Panc1 (cell line): Measurements from ENCODE around the gene ELFN1.
A peak's percentile ranks its signal among the peaks of the same experiment; 100 is the strongest.

Experiments used
- POLR2AphosphoS5 ChIP-seq: IDR thresholded peaks from 2 replicates; pipeline ENCODE4 v1.6.1; 2012; ENCODE audit warnings: mild to moderate bottlenecking, low read depth, low read length, moderate library complexity
- TF ChIP-seq, protein P1 (sequence below): fragments of 450-650 bp; IDR thresholded peaks from 2 replicates; pipeline ENCODE4 v1.5.1; 2017; ENCODE audit warnings: mild to moderate bottlenecking
- TF ChIP-seq, protein P2 (sequence below), 2 experiments: IDR thresholded peaks; 2 replicates each; pipeline ENCODE4 v1.6.1; 2011 to 2012; ENCODE audit warnings: low read depth in 2 of 2, control low read depth in 1 of 2, low read length in 1 of 2, mild to moderate bottlenecking in 1 of 2, moderate library complexity in 1 of 2; ENCODE audit not compliant: insufficient read depth in 1 of 2

DNA sequence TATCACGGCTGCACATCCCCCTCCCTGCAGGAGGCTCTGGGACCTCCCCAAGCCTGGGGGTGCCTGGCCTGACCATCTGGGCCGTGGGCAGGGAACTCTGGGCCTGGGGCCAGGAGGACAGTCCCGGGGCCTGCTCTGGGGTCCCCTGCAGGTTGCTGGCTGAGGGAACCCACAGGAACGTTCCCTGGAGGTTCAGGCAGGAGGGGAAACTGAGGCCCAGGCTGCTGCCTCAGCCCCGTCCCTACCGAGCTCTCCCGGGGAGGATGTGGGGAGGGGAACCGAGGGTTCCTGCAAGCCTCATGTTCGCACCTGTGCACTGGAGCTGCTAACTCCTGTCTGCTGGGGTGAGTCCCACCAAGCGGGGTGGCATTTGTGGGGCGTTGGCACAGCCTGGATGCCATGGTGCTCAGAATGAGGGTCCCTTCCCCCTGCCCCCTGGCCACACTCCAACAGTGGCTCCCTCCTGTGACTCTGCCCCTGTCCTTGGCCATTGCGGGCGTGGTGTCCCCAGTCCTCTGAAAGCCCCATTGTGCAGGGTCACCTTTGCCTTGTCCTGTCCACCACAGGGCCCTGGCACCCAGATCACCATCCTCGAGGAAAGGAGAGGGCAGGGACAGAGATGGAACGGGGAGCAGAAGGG lies 9.4 kb downstream of the ELFN1 start:
- TF ChIP-seq, protein P1, sequence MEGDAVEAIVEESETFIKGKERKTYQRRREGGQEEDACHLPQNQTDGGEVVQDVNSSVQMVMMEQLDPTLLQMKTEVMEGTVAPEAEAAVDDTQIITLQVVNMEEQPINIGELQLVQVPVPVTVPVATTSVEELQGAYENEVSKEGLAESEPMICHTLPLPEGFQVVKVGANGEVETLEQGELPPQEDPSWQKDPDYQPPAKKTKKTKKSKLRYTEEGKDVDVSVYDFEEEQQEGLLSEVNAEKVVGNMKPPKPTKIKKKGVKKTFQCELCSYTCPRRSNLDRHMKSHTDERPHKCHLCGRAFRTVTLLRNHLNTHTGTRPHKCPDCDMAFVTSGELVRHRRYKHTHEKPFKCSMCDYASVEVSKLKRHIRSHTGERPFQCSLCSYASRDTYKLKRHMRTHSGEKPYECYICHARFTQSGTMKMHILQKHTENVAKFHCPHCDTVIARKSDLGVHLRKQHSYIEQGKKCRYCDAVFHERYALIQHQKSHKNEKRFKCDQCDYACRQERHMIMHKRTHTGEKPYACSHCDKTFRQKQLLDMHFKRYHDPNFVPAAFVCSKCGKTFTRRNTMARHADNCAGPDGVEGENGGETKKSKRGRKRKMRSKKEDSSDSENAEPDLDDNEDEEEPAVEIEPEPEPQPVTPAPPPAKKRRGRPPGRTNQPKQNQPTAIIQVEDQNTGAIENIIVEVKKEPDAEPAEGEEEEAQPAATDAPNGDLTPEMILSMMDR, result no peak
- no peak for TF ChIP-seq POLR2AphosphoS5
- TF ChIP-seq, protein P2, sequence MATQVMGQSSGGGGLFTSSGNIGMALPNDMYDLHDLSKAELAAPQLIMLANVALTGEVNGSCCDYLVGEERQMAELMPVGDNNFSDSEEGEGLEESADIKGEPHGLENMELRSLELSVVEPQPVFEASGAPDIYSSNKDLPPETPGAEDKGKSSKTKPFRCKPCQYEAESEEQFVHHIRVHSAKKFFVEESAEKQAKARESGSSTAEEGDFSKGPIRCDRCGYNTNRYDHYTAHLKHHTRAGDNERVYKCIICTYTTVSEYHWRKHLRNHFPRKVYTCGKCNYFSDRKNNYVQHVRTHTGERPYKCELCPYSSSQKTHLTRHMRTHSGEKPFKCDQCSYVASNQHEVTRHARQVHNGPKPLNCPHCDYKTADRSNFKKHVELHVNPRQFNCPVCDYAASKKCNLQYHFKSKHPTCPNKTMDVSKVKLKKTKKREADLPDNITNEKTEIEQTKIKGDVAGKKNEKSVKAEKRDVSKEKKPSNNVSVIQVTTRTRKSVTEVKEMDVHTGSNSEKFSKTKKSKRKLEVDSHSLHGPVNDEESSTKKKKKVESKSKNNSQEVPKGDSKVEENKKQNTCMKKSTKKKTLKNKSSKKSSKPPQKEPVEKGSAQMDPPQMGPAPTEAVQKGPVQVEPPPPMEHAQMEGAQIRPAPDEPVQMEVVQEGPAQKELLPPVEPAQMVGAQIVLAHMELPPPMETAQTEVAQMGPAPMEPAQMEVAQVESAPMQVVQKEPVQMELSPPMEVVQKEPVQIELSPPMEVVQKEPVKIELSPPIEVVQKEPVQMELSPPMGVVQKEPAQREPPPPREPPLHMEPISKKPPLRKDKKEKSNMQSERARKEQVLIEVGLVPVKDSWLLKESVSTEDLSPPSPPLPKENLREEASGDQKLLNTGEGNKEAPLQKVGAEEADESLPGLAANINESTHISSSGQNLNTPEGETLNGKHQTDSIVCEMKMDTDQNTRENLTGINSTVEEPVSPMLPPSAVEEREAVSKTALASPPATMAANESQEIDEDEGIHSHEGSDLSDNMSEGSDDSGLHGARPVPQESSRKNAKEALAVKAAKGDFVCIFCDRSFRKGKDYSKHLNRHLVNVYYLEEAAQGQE (IDR thresholded peaks at IDR 0.05; ENCODE audit: insufficient read depth in 1 of 2, low read depth in 2 of 2, low read length in 1 of 2), result 0 out of 4 replicates have a peak, but pooled peaks of 1 of the 2 experiments have one; percentile 3
